SK-N-SH (cell line): ENCODE data around the gene CDK18.

ENCODE experiments used
- CTCF ChIP-seq: fragments of 200-600 bp; sonication (generic); IDR thresholded peaks from 2 replicates; pipeline ENCODE4 v1.6.1; 2017; ENCODE audit warnings: antibody characterized with exemption, mild to moderate bottlenecking, moderate library complexity
- MAX ChIP-seq: IDR thresholded peaks from 2 replicates; pipeline ENCODE4 v1.4.0; 2012; ENCODE audit warnings: low read depth

- TF ChIP-seq CTCF: no peak
- no peak for TF ChIP-seq MAX
These were observed 24.0 kb upstream of the CDK18 start for GRCh38 chr1:205480349-205480985.
